Activated CD4-positive, CD25-positive, alpha-beta regulatory T cell treated with anti-CD3 and anti-CD28 coated beads, Interleukin-2, amount 50 U/mL, for 24 hours (primary cell): Measurements from ENCODE around the gene INO80E.
A peak's percentile ranks its signal among the peaks of the same experiment; 100 is the strongest.

Experiments used
- ATAC-seq, 2 donors: fragments of 150-1000 bp; cut with Tn5 transposase; one replicate each; pipeline ENCODE4 v1.10.0; 2021; ENCODE audit warnings: mild to moderate bottlenecking in 1 of 2, moderate library complexity in 1 of 2

INO80E gene

DNA sequence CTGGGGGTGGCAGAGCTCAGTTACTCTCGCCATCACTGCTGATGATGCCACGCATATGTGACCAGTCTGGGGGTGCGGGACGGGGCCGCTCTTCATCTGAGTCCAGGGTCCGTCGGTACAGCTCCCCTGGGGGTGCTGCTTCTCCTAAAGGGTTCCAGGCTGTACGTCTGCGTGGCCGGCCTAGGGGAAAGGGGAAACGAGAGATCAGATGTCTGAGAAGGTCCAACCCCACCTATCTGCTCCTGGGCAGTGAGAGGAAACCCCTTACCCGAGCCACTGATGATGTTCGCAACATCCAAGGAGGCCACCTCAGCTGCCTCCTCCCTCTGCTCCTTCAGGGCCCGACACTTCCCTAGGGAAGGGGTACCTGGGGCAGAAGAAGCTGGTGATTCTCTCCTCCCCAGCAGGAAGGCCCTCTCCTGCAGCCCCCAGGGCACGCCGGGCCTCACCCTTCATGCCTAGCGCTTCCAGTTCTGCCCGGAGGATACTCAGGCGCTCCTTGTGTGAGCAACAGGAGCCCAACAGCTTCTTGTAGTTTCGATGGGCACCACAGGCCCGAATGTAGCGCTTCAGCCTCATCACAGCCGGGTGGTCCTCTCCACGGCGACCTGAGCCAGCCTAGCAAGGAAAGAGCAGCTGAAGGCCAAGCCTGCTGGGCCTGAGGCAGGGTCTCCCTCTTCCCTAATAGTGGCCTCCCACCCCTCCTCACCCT, 2.7 kb upstream of the INO80E start:
- no peak for ATAC-seq

DNA sequence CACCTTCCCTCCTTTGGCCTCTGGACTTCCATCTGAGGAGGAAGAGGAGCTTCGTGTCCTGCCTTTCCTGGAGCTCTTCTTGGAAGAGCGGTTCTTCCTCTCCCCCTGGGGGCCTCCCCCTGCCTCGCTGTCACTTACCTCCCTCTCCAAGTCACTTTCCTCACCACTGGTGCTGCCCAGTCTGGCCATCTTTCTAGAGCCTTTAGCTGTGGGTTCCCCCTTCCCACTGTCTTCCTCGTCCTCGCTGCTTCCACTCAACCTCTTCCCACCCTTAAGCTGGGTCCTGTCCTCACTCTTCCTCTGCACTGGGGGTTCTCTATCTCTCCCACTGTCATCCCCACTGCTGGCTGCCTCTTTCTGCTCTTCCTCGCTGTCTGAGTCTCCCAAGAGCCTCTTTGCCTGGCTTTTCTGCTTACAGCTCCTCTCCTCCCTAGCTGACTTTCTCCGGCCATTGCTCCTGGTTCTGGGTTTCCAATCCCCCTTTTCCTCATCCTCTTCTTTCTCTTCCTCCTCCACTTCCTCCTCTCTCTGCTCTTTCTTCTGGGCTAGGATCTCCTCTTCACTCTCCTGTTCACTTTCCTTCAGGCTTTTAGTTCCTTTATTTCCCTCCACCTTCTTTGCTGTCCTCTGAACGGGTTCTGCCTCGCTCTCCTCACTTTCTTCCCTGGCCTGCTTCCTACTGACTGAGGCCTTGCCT, 2.0 kb upstream of the INO80E start:
- no peak for ATAC-seq

DNA sequence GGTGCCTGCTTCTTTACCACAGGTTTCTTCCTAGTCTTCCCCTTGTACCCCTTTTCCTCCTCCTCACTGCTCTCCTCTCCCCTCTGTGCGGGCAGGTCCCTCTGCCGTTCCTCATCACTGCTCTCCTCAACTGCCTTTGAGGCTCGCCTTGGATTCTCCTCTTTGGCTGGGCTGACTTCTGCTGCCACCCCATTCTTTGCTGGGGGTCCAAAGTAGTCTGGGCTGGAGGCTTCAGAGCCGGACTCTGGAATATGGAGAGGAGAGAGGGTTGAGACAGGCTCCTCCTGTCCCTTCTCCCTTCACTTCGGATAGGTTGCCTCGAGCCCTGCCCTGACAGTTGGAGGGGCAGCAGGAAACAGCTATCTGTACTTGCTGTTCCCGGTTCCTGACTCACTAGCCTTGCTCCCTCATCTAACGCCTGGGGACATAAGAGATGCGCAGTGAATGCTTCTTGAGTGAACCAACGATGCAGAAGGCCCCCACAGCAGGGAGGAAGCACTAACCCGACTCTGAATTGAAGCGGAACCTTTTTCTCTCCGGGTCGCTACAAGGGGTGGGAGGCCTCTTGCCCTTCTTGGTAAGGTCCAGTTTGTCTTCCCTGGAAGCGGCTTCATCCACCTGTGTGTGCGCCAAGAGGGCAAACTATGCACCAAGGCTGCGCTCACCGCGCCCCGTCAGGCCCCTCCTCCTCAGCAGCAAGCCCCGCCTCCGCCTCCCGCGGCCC, 1.3 kb upstream of the INO80E start:
- ATAC-seq: peak in 1 of 2 donors; percentile 40

DNA sequence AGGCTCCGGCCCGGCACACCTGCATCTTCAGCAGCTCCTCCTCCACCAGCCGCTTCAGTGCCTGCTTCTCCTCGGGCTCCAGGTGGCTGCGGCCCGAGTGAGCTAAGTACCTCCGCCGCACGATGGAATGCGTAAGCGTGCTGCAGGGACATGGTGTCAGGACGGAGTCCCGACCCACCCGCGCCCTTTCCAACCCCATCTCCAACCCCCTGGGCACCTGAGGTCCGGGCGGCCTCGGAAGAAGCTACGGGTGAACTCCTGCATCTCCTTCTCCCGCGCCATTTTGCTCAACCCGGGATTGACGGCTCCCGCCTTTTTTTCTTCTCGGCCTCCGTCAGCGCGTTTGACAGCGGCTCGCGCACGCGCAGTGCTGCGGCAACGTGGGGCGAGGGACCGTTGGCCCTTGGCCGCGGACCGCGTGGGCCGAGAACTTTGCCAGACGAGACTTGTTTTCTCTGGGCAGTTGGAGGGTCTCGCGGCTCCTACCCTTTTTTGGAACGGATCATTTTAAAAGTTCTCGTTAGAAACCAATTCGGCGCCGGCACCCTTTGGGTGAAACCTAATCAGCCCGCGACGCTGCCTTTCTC, 624 bp upstream of the INO80E start, which contains the start of gene HIRIP3:
HIRIP3 (minus strand) TSS at position 294 of the 587 bp plus-strand sequence; CDS start at position 282, 12 bp downstream.
- ATAC-seq: peak; percentile 54 to 64

DNA sequence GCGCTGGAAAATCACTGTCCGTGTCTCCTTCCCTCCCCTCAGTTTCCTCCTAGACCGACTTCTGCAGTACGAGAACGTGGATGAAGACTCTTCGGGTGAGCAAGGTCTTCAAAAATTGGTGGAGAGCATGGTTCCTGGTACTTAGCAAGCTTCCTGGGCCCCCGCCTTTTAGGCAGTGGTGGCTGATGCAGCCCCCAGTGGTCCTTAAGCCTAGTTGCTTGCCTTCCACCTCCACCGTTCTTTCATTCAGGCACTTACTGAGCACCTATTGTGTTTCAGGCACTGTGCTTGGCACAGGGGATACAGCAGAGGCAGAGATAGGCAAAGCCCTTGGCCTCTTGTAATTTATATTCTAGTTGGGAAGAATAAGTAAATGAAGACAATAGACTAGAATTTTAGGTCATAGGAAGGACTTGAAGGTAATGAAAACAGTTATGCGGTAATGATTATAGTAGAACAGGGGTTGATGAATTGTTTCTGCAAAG, 767 bp downstream of the INO80E start:
- no peak for ATAC-seq

DNA sequence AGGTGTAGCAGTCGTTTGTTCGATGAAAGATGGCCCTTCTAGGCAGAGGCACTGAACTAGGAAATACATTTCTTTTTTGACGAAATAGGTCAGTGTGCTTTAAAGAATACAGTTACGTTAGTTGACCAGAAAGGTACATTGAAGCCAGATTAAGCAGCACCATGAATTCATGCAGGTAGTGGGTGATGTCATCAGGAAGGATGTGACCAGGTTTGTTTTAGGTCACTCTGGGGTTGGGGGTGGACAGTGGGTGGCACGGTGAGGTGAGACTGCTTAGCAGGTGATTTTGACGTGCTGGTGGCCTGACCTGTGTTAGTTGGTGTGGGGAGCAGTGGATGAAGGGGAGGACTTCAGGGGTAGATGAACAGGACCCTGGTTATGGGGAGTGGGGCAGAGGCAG, 3.6 kb downstream of the INO80E start:
- ATAC-seq: no peak

DNA sequence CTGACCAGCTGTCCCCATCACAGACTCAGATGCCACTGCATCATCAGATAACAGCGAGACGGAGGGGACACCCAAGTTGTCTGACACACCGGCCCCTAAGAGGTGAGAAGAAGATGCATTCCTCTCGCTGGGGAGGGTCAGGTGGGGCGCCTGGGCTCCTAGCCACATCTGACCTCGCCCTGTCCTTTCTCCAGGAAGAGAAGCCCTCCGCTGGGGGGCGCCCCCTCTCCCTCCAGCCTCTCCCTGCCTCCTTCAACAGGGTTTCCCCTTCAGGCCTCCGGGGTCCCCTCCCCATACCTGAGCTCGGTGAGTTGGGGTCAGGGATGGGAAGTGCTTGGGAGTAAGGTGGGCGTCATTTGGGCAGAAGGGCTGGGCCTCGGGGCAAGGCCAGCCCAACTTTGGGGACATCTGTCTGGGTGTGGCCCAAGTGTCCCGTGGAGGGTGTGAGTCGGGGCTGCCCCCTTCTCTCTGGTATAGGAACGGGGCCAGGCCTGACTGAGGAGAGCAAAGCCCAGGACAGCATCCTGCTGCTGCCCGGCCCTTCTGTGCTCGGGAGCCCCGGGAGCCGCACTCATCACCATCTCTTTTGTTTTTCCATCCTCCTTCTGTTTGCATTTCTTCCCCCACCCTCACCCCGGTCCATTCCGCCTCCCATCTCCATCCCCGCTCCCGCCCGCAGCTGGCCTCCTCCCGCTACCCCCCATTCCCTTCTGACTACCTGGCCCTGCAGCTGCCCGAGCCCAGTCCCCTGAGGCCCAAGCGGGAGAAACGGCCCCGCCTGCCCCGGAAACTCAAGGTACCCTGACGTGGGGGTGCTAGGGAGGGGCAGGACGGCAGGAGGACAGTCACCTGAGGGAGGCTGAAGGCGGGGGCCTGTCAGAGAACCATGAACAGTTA, 4.9 kb downstream of the INO80E start:
- ATAC-seq: no peak

DNA sequence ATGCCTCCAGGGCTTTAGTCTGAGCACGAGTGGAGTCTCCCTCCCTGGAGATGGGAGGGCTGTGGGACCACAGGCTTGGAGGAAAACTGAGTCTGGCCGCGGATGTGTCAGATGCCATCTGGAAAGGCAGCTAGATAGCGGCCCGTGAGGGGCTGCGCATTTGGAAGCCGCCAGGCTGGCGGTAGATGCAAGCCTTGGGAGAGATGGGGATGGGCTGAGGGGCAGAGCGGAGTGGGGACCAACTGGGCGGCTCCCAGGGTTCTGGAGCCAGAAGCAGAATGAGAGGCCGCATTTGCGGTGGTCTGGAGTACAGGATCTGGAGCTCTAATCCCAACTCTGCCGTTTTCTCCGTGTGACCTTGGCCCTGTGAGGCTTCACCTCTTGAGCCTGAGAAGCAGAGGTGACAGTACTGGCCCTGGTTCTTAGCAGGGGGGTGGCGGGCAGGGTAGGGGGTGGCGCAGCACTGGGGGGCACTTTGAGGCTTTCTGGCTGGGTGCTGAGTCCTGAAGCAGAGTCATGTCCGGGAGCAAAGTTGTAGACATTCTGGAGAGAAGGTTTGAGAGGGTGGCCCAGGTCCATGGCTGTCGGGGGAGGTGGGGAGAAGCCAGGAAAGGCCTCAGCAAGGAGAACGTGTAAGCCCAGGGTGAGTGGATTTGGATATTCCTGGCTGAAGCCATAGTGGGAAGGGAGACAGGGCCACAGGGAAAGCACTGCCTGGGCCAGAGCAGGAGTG, 6.7 kb downstream of the INO80E start:
- no peak for ATAC-seq

DNA sequence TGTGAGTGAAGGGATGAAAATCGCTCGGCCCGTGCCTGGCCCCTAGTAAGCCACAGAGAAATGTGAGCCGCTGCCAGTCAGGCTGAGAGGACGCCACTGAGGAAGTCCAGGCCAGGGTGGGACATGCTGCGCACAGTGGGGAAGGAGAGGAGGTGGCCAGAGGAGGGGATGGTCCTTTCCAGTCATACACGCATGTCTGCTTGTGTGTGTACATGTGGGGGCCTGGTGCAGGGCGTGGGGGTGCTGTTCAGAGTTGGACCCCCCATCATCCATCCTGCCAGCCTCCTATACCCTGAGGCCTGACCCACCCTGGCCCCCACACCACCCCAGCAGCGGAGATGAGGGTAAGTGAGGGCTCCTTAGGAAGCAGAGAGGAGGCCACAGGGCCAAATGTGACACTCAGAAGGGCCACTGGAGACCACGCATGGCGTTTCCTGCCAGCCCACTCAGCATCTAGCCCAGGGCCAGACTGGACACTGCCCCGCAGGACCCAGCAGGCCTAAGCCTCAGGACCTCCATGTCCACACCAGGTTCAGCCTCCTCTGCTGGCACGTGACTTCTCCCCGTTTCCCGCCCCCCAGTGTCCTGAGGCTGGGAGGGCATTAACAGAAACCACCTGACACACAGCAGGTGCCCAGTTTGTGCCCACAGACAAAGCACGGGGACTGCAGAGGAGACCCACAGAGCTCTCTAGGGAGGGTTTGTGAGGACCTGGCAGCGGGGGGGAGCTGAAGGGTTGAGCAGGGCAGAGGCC, 7.8 kb downstream of the INO80E start:
- ATAC-seq: no peak

DNA sequence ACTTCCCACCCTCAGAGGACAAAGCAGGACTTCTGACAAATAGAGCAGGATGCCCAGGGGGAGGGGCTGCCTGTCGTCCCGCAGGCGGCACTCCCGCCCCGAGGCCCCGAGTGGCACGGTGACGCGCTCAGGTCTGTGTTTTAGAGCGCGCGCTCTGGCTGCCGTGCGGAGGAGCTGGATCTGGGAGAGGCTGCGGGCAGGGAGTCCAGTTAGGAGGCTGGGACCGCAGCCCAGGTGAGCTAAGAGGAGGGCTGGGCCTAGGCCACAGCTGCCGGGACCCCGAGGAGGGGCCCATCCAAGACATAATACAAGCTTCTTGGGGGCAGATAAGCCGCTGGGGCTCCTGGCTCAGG, 8.4 kb downstream of the INO80E start:
- no peak for ATAC-seq

DNA sequence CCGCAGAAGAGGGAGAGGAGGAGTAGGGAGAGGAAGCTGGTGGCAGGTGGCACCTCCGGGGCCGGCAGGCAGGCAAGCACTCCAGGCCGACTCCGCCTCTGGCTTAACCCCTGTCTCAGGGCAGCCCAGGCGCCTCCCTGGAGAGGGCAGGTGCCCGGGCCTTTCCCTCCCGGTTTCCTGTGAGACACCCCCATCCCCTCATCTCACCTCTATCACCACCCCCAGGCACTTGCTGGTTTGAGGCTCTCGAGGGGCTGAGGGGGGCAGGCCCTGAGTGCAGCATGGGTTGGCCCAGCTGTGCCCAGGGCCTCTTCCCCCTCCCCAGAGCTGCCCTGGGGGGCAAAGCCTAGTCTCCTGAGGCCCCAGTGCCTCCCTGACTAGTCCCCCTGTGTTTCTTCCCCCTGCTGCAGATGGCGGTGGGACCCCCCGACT, 8.8 kb downstream of the INO80E start:
- ATAC-seq: no peak

DNA sequence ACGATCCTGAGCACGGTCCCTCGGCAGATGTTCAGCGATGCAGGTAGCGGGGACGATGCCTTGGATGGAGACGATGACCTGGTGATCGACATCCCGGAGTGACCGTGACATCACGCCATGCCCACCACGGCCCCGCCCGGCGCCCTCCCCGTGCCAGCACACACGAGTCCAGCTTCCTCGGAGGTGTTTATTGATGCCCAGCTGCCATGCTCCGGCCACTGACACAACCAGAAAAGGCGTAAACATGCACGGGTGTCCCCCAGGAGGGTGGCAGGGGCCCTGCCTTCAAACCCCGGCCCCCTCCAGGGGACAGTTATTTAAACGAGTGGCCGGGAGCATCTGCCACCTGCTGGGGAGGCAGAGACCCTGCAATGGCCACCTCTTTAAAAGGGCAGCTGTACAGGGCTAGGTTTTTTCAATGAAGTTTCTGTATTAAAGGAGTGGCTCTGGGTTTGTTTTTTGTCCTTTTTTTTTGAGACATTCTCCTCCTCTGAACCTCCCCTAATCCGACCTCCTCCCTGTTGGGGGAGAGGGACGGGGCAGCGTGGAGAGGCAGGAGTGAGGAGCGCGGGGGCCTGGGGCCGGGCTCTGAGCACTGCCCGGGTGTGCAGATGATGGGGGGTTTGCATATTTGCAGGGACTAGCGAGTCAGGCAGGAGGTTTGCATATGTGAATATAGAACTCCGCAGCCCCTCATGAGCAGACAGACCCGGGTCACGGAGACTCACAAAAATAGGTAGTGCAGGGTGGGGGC, 9.5 kb downstream of the INO80E start:
- peak; percentile 47 to 68 for ATAC-seq

DNA sequence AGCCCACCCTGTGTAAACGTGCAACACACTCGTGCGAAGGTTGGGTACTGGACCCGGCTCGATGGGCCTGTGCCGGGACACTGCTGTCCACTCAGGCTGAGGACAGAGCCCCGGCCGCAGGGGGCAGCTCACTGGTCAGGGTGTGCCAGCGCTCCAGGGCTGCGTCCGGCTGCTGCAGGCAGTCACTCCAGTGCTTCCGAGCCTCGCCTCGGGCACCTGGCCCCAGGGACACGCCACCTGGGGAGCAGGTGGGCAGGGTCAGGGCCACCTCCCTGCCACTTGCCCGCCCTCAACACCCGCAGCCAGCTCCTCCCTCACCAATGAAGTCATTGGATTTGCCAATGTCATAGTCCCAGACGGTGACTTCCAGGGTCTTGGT, 10.0 kb downstream of the INO80E start:
- no peak for ATAC-seq

DNA sequence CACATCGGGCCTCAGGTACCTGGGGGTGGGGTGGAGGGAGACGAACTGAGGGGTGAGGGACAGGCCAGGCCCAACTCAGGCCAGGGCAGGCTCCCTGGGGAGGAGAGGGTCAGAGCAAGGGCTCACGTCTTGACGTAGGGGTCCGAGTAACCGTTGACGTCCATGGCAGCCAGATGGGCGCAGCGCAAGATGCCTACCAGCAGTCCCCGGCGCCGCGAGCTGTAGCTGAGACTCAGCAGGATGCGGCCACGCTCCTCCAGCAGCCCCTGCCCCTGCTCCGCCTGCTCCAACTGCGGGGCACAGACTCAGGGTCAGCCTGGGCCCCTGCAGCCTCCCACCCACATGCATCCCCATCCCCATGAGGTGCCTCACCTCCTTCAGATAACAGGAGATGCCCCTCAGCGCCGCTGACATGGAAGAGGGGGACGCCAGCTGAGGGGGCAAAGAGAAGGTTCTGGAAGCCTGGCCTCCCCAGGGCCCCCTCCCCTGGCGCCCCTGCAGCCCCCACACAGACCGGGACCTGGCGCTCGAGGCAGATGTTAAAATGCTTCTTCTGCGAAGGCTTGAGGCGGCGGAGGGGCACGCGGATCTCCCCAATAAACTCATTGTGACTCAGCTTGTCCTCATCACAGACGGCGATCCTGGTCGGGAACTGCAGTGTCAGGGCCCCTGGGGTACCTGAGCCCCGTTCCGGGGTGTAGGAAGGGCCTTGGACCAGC, 10.8 kb downstream of the INO80E start:
- ATAC-seq: no peak

DNA sequence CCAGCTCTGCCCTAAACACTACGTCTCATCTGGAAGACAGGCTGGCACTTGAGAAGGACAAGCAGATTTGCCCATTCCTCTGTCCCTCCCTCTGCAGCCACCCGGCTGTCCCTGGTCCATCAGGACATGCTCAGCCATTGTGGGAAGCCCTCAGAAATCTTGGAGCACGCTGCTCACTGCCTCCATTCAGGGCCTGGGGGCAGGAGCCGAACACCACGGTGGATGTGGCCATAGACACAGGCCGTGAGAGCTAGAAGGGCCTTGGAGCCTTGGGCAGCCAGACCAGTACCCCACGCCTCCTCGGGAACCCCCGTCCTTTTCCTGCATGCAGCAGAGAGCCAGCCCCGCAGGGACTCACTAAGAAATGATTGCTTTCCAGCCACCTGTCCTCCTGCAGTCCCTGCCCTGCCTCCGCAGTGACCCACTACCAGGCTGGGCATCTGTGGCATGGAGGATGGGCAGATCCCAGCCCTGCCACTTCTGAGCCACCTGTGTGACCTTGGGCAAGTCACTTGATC, 11.4 kb downstream of the INO80E start:
- no peak for ATAC-seq

DNA sequence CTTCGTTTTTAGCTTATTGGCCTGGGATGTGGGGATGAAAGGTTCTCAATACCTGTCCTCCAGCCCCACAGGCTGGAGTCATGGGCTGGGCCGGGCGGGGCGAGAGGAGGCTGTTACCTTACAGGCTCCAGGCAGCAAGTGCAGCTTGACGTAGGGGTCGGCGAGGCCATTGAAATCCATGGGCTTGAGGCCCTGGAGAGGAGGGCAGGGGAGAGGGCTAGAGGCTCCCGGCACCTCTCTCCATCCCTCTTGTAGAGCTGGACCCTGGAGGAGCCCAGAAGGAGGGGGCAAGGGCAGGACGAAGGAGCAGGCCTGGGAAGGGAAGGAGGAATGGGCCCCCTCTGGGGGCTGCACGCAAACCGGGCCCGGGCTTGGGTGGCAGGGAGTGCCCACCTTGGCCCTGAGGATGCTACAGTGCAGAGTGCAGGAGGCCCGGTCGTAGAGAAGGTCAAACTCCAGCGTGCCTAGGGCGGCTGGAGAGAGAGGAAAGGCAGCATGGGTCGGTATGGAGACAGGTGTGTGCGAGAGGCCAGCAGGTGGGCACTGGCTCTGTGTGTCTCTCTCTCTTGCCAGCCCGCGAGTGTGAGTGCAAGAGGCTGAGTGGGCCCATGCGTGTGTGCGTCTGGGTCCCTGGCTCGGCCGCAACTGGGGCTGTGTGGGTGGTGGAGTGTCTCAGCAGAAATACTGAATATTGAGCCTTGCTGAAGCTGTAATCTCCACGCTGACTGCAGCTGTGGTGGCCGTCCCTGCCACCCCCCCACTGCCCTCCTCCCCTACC, 13.2 kb downstream of the INO80E start:
- ATAC-seq: no peak

DNA sequence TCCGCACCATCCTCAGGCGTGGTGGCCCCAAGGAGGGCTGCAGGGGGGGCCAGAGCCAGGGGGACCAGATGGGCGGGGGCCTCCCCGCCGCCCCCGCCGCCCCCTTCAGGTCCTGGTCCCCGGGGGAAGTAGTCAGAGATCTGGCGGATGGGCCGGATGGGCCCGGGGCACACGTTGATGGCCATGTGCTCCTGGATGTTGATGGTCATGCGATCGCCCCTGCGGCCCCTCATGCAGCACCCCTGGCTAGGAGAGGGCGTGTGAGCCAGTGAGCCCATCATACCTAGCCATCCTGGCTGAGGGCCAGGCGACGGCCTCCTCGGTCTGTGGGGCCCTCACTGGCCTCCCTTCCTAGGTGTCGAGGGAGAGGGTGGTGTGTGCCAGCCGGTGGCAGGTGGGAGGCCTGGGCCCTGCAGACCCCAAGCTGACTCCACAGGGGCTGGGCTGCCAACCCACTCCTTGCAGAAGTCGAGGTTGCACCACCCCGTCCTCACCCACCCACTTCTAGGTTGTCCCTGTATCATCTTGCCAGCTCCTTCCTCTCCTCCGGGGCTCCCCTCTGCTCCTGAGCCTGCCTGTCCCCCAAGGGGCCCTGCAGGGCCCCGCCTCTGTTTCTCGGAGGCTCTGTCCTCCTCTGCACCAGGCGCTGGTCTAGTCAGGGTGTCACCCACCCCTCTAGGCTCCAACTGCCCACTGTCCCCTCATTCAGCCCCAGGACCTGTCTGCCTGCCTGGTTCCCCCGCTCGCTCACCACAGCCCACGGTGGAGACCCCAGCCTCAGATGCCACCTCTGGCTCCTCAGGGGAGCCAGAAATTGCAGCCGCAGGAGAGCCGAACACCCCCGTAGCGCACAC, 14.2 kb downstream of the INO80E start:
- no peak for ATAC-seq
